B cell (primary cell): ENCODE measurements around the gene LRRC4C. TPM values are rescaled to one million over a fixed set of nuclear protein-coding genes. Genes with fewer than 3 reads are reported as not detected.

Source experiments
- ATAC-seq: fragments of 200-7000 bp; cut with Tn5 transposase; one replicate; pipeline ENCODE4 v1.10.0; 2021; ENCODE audit warnings: low read depth, mild to moderate bottlenecking, moderate number of reproducible peaks, moderate library complexity
- CTCF ChIA-PET: fragments of 350-600 bp; sonication (Branson Sonifier 250); formaldehyde crosslinking; loops from one replicate; lab custom pipeline; 2021; ENCODE audit warnings: antibody characterized with exemption, inconsistent platforms; lab: Charles Lee
- POLR2A ChIA-PET: fragments of 350-600 bp; sonication (Branson Sonifier 250); formaldehyde crosslinking; loops from one replicate; lab custom pipeline; 2021; ENCODE audit warnings: antibody characterized with exemption; lab: Charles Lee
- DNase-seq: peaks from one replicate; pipeline ENCODE4 v3.0.0; 2013
- H2AFZ ChIP-seq: 2 replicates; pipeline ENCODE4 v1.6.1; 2012; ENCODE audit warnings: mild to moderate bottlenecking, low read depth, low read length; ENCODE audit not compliant: insufficient read depth, poor library complexity, severe bottlenecking
- H3K27ac ChIP-seq, 2 donors: 1 replicate in 1 of 2; 2 replicates in 1 of 2; pipeline ENCODE4 v1.5.1; 2012 to 2013; ENCODE audit warnings: low read length in 2 of 2, mild to moderate bottlenecking in 2 of 2, moderate library complexity in 1 of 2
- H3K27me3 ChIP-seq, 4 experiments: fragments of 200-600 bp in 1 of 4; sonication (generic) in 1 of 4; replicated peaks in 1 of 4; 1 replicate in 2 of 4; 2 replicates in 2 of 4; pipeline versions ENCODE4 v1.6.1 to v1.7.0; 2013 to 2016; ENCODE audit warnings: low read length in 3 of 4, mild to moderate bottlenecking in 2 of 4, mixed read lengths in 1 of 4, moderate library complexity in 1 of 4; ENCODE audit not compliant: insufficient read depth in 4 of 4, control insufficient read depth in 3 of 4; ENCODE audit errors: control extremely low read depth in 1 of 4
- H3K36me3 ChIP-seq, 2 experiments: replicated peaks in 1 of 2; 1 replicate in 1 of 2; 2 replicates in 1 of 2; pipeline versions ENCODE4 v1.6.1 to v1.7.1; 2013; ENCODE audit warnings: low read length in 1 of 2; ENCODE audit not compliant: insufficient read depth in 2 of 2, control insufficient read depth in 1 of 2; ENCODE audit errors: control extremely low read depth in 1 of 2, extremely low read depth in 1 of 2
- H3K4me1 ChIP-seq, 2 donors: fragments of 200-600 bp in 1 of 2; sonication (generic) in 1 of 2; 1 replicate in 1 of 2; 2 replicates in 1 of 2; pipeline versions ENCODE4 v1.5.1 to v1.6.1; 2013 to 2017; ENCODE audit warnings: low read length in 2 of 2; ENCODE audit not compliant: control insufficient read depth in 2 of 2, insufficient read depth in 2 of 2
- H3K4me2 ChIP-seq: replicated peaks from 2 replicates; pipeline ENCODE3; 2012; ENCODE audit warnings: mild to moderate bottlenecking, low read depth, low read length; ENCODE audit not compliant: poor library complexity, severe bottlenecking
- H3K4me3 ChIP-seq, 5 experiments: fragments of 200-600 bp in 1 of 5; sonication (generic) in 1 of 5; 1 replicate in 3 of 5; 2 replicates in 2 of 5; pipeline versions ENCODE4 v1.5.1 to v1.7.0; 2011 to 2016; ENCODE audit warnings: low read length in 4 of 5, mild to moderate bottlenecking in 4 of 5, low read depth in 2 of 5, control low read depth in 1 of 5, moderate library complexity in 1 of 5; ENCODE audit not compliant: insufficient read depth in 1 of 5; ENCODE audit errors: control extremely low read depth in 1 of 5, extremely low read depth in 1 of 5
- H3K79me2 ChIP-seq: fragments of 200-600 bp; sonication (generic); one replicate; pipeline ENCODE4 v1.6.0; 2016; ENCODE audit warnings: low read length; ENCODE audit not compliant: control insufficient read depth, insufficient read depth
- H3K9ac ChIP-seq: fragments of 200-600 bp; sonication (generic); 2 replicates; pipeline ENCODE4 v1.6.1; 2017; ENCODE audit warnings: mild to moderate bottlenecking, low read length, moderate library complexity
- H3K9me3 ChIP-seq, 3 donors: one replicate each; pipeline versions ENCODE4 v1.6.1 to v1.7.1; 2013; ENCODE audit warnings: low read length in 2 of 3; ENCODE audit not compliant: control insufficient read depth in 2 of 3, insufficient read depth in 1 of 3; ENCODE audit errors: control extremely low read depth in 1 of 3
- H4K20me1 ChIP-seq: 2 replicates; pipeline ENCODE4 v1.6.0; 2012; ENCODE audit warnings: mild to moderate bottlenecking, low read length; ENCODE audit not compliant: insufficient read depth, control insufficient read depth, poor library complexity, severe bottlenecking
- H3K27ac Mint-ChIP-seq: one replicate; pipeline ENCODE4 v1.8.0; 2021; ENCODE audit warnings: mixed read lengths
- H3K27me3 Mint-ChIP-seq: one replicate; pipeline ENCODE4 v1.8.0; 2021; ENCODE audit warnings: mixed read lengths
- H3K4me1 Mint-ChIP-seq: one replicate; pipeline ENCODE4 v1.8.0; 2021; ENCODE audit warnings: mixed read lengths
- H3K4me3 Mint-ChIP-seq: one replicate; pipeline ENCODE4 v1.8.0; 2021; ENCODE audit warnings: mixed read lengths
- H3K9me3 Mint-ChIP-seq: one replicate; pipeline ENCODE4 v1.8.0; 2022; ENCODE audit warnings: mixed read lengths; ENCODE audit not compliant: insufficient read depth
- CTCF ChIP-seq: fragments of 200-600 bp; IDR thresholded peaks from one replicate; pipeline ENCODE4 v1.8.0; 2022; ENCODE audit warnings: antibody characterized with exemption, mild to moderate bottlenecking
- EZH2 ChIP-seq: IDR thresholded peaks from 2 replicates; pipeline ENCODE4 v1.6.1; 2012; ENCODE audit warnings: borderline replicate concordance, low read depth, mild to moderate bottlenecking, moderate library complexity, low read length; ENCODE audit not compliant: insufficient read depth, poor library complexity, severe bottlenecking
- WGBS: methylation state at CpG from one replicate; pipeline ENCODE4 v1.1.5; 2013; ENCODE audit warnings: missing lambda C conversion rate; ENCODE audit not compliant: insufficient coverage; 5-methylcytosine and 5-hydroxymethylcytosine counted together
- intact Hi-C: fragments of 100-400 bp; cut with micrococcal nuclease; formaldehyde crosslinking; loops from one replicate; pipeline ENCODE4 v1.10.0; 2022
- polyA plus RNA-seq: library from polyadenylated mRNA; depleted of rRNA; stranded (reverse); fragments of >200 nt; gene quantifications from 2 replicates; pipeline ENCODE4 v1.2.3, GENCODE V29; 2012
- total RNA-seq, 2 donors: library from RNA; stranded (reverse); fragments of 120-200 nt in 1 of 2; gene quantifications; 1 replicate in 1 of 2; 2 replicates in 1 of 2; pipeline versions ENCODE4 v1.2.3 to v1.2.4, GENCODE V29; 2013 to 2022

Gene LRRC4C
- total and polyA plus RNA-seq, 2 donors (not counting 1 experiment from before 2014, with no cell fraction given): 0.57 TPM; not detected in 1

GRCh38 chr11:40998920-40999319 lies 460.5 kb downstream of the LRRC4C start:
- no peak for DNase-seq
- no peaks in the 10 kb centered on the region for H3K79me2 ChIP-seq
- no peaks in the 10 kb centered on the region for H3K36me3 ChIP-seq
- no peak overlapping the region for H3K9ac ChIP-seq
- POLR2A ChIA-PET: no interaction called here
- H3K27me3 ChIP-seq: no peaks in the 10 kb centered on the region
- H3K4me2 ChIP-seq: no peak overlapping the region
- Mint-ChIP-seq H3K4me1 (no peaks in the 10 kb centered on the region), H3K4me3 (no peak overlapping the region), H3K27me3 (no peaks in the 10 kb centered on the region), H3K9me3 (no peaks in the 10 kb centered on the region), H3K27ac (no peak overlapping the region)
- ATAC-seq: no peak
- H3K4me3 ChIP-seq: no peak overlapping the region
- CTCF ChIA-PET: no interaction called here
- no peaks in the 10 kb centered on the region for H4K20me1 ChIP-seq
- H2AFZ ChIP-seq: no peak overlapping the region
- no peak overlapping the region for H3K27ac ChIP-seq
- WGBS: no CpG with 5 or more reads among the region's 5 CpGs
- H3K4me1 ChIP-seq: no peaks in the 10 kb centered on the region
- H3K9me3 ChIP-seq: no peaks in the 10 kb centered on the region
- intact Hi-C loops: no loop called here
- no peak for TF ChIP-seq CTCF
- no peak for TF ChIP-seq EZH2

- Mint-ChIP-seq H3K27ac (no peak overlapping the region), H3K4me1 (no peaks in the 10 kb centered on the region), H3K4me3 (no peak overlapping the region), H3K9me3 (peaks cover 2% of the 10 kb centered on the region), H3K27me3 (no peaks in the 10 kb centered on the region)
- ChIA-PET POLR2A (no interaction called here), CTCF (no interaction called here)
- H3K27me3 ChIP-seq: no peaks in the 10 kb centered on the region
- H3K9ac ChIP-seq: no peak overlapping the region
- intact Hi-C loops: no loop called here
- no peak overlapping the region for H3K4me2 ChIP-seq
- H3K36me3 ChIP-seq: no peaks in the 10 kb centered on the region
- H3K79me2 ChIP-seq: no peaks in the 10 kb centered on the region
- H4K20me1 ChIP-seq: no peaks in the 10 kb centered on the region
- no peaks in the 10 kb centered on the region for H3K4me1 ChIP-seq
- no peak for DNase-seq
- no peak for TF ChIP-seq EZH2
- no peak for TF ChIP-seq CTCF
- no peak overlapping the region for H3K27ac ChIP-seq
- H2AFZ ChIP-seq: no peak overlapping the region
- H3K4me3 ChIP-seq: no peak overlapping the region
- WGBS: no CpG with 5 or more reads among the region's 1 CpG
- no peak for ATAC-seq
- no peaks in the 10 kb centered on the region for H3K9me3 ChIP-seq
Measured at GRCh38 chr11:40987776-40988435, 471.5 kb downstream of the LRRC4C start.
